ENCODE measurements around the gene MAPK11. TPM values are rescaled to one million over a fixed set of nuclear protein-coding genes. Genes with fewer than 3 reads are reported as not detected.

The MAPK11 gene
- total RNA-seq, 4 donors from 2014 or later, result 0.65 to 8.1 (median 2.9) TPM

DNA sequence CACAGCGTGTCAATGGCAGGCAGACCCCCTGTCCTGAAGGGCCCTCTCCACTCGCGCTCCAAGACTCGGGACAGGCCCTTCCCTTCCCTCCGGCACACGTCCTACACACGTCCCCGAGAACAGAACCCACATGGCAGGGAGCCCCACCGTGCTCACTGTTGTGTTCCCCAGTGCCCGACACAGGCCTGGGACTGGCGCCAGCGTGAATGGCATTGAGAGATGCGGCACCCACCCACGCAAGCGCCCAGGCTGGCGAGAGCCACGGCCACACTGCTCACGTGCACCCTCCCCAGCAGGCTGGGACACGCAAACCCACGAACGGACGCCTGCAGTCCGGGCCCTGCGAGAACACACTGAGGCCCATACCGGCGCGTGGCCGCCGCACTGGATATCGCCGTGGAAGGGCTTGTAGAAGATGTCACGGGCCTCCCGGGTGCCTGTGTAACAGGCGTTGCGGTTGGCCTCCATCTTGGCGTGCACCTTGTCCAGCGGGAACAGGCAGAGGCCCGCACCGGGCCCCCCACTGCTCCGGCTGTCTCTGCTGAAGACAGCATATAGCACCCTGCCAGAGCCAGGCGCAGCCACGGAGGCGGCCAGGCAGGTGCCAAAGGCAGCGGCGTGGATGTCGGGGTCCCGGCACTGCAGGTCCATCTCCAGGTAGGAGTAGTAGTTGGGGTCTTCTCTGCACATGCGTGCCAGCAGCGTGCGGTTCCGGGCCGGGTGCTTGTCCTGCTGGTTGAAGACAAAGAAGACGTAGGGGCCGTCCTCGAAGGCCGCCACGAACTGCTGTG lies 19.2 kb upstream of the MAPK11 start:
- 82 to 87% methylated on average over 25 to 53 of the region's 57 CpGs for WGBS, 2 donors
- H3K4me3 ChIP-seq (ENCODE audit: low read depth, poor library complexity, severe bottlenecking), result no peak overlapping the region
- no peak for TF ChIP-seq CTCF (IDR thresholded peaks at IDR 0.05)
- no peak for TF ChIP-seq POLR2A (IDR thresholded peaks at IDR 0.05)
- intact Hi-C loops (cut with DNase I; ENCODE audit: low total_unique reads), result no loop called here
- no peak for DNase-seq (ENCODE audit: low spot score in 2 of 2)

- DNase-seq (ENCODE audit: low spot score in 2 of 2), result no peak
- no peak overlapping the region for H3K4me3 ChIP-seq (ENCODE audit: low read depth, poor library complexity, severe bottlenecking)
- intact Hi-C loops (cut with DNase I; ENCODE audit: low total_unique reads), result no loop called here
- TF ChIP-seq POLR2A (IDR thresholded peaks at IDR 0.05) (no peak), CTCF (IDR thresholded peaks at IDR 0.05) (no peak)
- WGBS, 2 donors, result 94 to 97% methylated on average over 14 to 20 of the region's 31 CpGs
Measured at GRCh38 chr22:50287731-50288130, 17.6 kb upstream of the MAPK11 start.

- DNase-seq (ENCODE audit: low spot score in 2 of 2), result no peak
- WGBS, 2 donors, result 88 to 90% methylated on average over 14 to 40 of the region's 40 CpGs
- no peak for TF ChIP-seq POLR2A (IDR thresholded peaks at IDR 0.05)
- no peak for TF ChIP-seq CTCF (IDR thresholded peaks at IDR 0.05)
- intact Hi-C loops (cut with DNase I; ENCODE audit: low total_unique reads), result no loop called here
- H3K4me3 ChIP-seq (ENCODE audit: low read depth, poor library complexity, severe bottlenecking), result no peak overlapping the region
Measured at GRCh38 chr22:50286701-50287318, 16.6 kb upstream of the MAPK11 start.

GRCh38 chr22:50286275-50286674 lies 16.1 kb upstream of the MAPK11 start:
- TF ChIP-seq CTCF (IDR thresholded peaks at IDR 0.05) (no peak), POLR2A (IDR thresholded peaks at IDR 0.05) (no peak)
- no peak for DNase-seq (ENCODE audit: low spot score in 2 of 2)
- 77 to 78% methylated on average over 11 to 21 of the region's 21 CpGs for WGBS, 2 donors
- no peak overlapping the region for H3K4me3 ChIP-seq (ENCODE audit: low read depth, poor library complexity, severe bottlenecking)
- intact Hi-C loops (cut with DNase I; ENCODE audit: low total_unique reads), result no loop called here

GRCh38 chr22:50285568-50286229 lies 15.5 kb upstream of the MAPK11 start:
- DNase-seq (ENCODE audit: low spot score in 2 of 2), result no peak
- TF ChIP-seq POLR2A (IDR thresholded peaks at IDR 0.05) (no peak), CTCF (IDR thresholded peaks at IDR 0.05) (no peak)
- 87 to 93% methylated on average over 20 to 25 of the region's 34 CpGs for WGBS, 2 donors
- no peak overlapping the region for H3K4me3 ChIP-seq (ENCODE audit: low read depth, poor library complexity, severe bottlenecking)
- intact Hi-C loops (cut with DNase I; ENCODE audit: low total_unique reads), result no loop called here

Measured in lower leg skin (tissue), 4 donors.